ENCODE measurements around the gene ALPL.

Gene ALPL

GRCh38 chr1:21530368-21531016 lies 21.3 kb downstream of the ALPL start:
- no peak for DNase-seq (ENCODE audit: low read depth in 2 of 2)

GRCh38 chr1:21531241-21531640 lies 22.0 kb downstream of the ALPL start:
- DNase-seq (ENCODE audit: low read depth in 2 of 2) = no peak

- no peak for DNase-seq (ENCODE audit: low read depth in 2 of 2)
Observed at GRCh38 chr1:21532496-21532895, 23.3 kb downstream of the ALPL start.

- DNase-seq (ENCODE audit: low read depth in 2 of 2) = no peak
Observed at GRCh38 chr1:21532992-21533534, 23.8 kb downstream of the ALPL start.

GRCh38 chr1:21534146-21534545 lies 24.9 kb downstream of the ALPL start:
- DNase-seq (ENCODE audit: low read depth in 2 of 2) = no peak

- DNase-seq (ENCODE audit: low read depth in 2 of 2) = no peak
Observed at GRCh38 chr1:21534674-21535378, 25.6 kb downstream of the ALPL start.

GRCh38 chr1:21536218-21536617 lies 27.0 kb downstream of the ALPL start:
- no peak for DNase-seq (ENCODE audit: low read depth in 2 of 2)

GRCh38 chr1:21537511-21537931 lies 28.3 kb downstream of the ALPL start:
- no peak for DNase-seq (ENCODE audit: low read depth in 2 of 2)

GRCh38 chr1:21537932-21538630 lies 28.9 kb downstream of the ALPL start:
- DNase-seq (ENCODE audit: low read depth in 2 of 2) = no peak

- no peak for DNase-seq (ENCODE audit: low read depth in 2 of 2)
Observed at GRCh38 chr1:21539933-21540332, 30.7 kb downstream of the ALPL start.

GRCh38 chr1:21541329-21541728 lies 32.1 kb downstream of the ALPL start:
- DNase-seq (ENCODE audit: low read depth in 2 of 2) = no peak

- DNase-seq (ENCODE audit: low read depth in 2 of 2) = no peak
Observed at GRCh38 chr1:21541835-21542234, 32.6 kb downstream of the ALPL start.

- no peak for DNase-seq (ENCODE audit: low read depth in 2 of 2)
Observed at GRCh38 chr1:21543598-21543997, 34.4 kb downstream of the ALPL start.

- no peak for DNase-seq (ENCODE audit: low read depth in 2 of 2)
Observed at GRCh38 chr1:21544095-21544494, 34.9 kb downstream of the ALPL start.

GRCh38 chr1:21546122-21546825 lies 37.1 kb downstream of the ALPL start:
- no peak for DNase-seq (ENCODE audit: low read depth in 2 of 2)

- DNase-seq (ENCODE audit: low read depth in 2 of 2) = no peak
Observed at GRCh38 chr1:21547876-21548275, 38.7 kb downstream of the ALPL start.

GRCh38 chr1:21550097-21550496 lies 40.9 kb downstream of the ALPL start:
- no peak for DNase-seq (ENCODE audit: low read depth in 2 of 2)

GRCh38 chr1:21550866-21551475 lies 41.7 kb downstream of the ALPL start:
- DNase-seq (ENCODE audit: low read depth in 2 of 2) = no peak

- DNase-seq (ENCODE audit: low read depth in 2 of 2) = no peak
Observed at GRCh38 chr1:21552715-21553114, 43.5 kb downstream of the ALPL start.

- no peak for DNase-seq (ENCODE audit: low read depth in 2 of 2)
Observed at GRCh38 chr1:21553116-21553926, 44.1 kb downstream of the ALPL start.
